Gastrocnemius medialis (tissue), 4 donors: ENCODE measurements around the gene TMEM132D.

Experiments
- POLR2A ChIP-seq, 2 donors: fragments of 450-650 bp; IDR thresholded peaks; one replicate each; pipeline ENCODE4 v1.6.1; 2017; ENCODE audit warnings: antibody characterized with exemption in 2 of 2, mild to moderate bottlenecking in 2 of 2, moderate library complexity in 2 of 2
- TF ChIP-seq, protein P1 (sequence below), 5 experiments: fragments of 450-650 bp in 3 of 5; fragments of 200-600 bp in 2 of 5; sonication (generic) in 2 of 5; IDR thresholded peaks in 4 of 5; conservative IDR thresholded peaks in 1 of 5; 1 replicate in 4 of 5; 2 replicates in 1 of 5; pipeline ENCODE4 v1.5.1; 2016 to 2019; ENCODE audit warnings: antibody characterized with exemption in 5 of 5, mild to moderate bottlenecking in 3 of 5, moderate library complexity in 3 of 5

DNA sequence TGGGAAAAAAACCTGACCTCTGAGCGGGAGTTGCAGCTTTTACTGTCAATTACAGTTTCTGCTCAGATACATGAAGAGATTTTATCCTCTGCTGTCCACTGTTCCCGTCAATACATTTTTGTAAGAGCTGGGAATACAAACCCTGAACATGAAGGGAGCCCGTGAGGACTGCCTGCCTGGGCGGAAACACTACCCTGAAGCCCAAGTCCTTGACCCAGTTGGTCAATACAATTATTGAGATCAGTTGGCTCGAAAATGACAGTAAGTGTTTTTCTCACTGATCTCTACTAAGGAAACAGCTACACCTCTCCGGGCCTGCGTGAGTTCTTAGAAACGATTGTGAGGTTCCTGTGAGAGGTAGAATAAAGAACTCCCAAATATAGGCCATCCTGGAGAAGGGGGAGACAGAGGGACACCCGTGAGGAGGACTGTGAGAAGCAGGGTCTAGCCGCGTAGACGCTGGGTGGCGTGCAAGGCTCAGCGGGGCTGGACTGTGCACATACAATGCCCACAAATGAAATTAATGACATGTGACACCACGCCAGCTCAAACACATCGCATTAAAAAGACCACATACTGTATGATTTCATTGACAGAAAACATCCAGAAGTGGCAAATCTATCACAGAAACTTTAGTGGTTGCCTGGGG, 509.5 kb downstream of the TMEM132D start:
- TF ChIP-seq, protein P1, sequence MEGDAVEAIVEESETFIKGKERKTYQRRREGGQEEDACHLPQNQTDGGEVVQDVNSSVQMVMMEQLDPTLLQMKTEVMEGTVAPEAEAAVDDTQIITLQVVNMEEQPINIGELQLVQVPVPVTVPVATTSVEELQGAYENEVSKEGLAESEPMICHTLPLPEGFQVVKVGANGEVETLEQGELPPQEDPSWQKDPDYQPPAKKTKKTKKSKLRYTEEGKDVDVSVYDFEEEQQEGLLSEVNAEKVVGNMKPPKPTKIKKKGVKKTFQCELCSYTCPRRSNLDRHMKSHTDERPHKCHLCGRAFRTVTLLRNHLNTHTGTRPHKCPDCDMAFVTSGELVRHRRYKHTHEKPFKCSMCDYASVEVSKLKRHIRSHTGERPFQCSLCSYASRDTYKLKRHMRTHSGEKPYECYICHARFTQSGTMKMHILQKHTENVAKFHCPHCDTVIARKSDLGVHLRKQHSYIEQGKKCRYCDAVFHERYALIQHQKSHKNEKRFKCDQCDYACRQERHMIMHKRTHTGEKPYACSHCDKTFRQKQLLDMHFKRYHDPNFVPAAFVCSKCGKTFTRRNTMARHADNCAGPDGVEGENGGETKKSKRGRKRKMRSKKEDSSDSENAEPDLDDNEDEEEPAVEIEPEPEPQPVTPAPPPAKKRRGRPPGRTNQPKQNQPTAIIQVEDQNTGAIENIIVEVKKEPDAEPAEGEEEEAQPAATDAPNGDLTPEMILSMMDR (IDR thresholded peaks at IDR 0.05 in 4 of 5, conservative IDR thresholded peaks at IDR 0.05 in 1 of 5), result no peak
- no peak for TF ChIP-seq POLR2A (IDR thresholded peaks at IDR 0.05)
